HG03064 (cell line): ENCODE measurements around the gene PHLPP2.

Experiments used
- ATAC-seq: cut with Tn5 transposase; IDR thresholded peaks from one replicate; pipeline ENCODE4 v1.9.1; 2021; ENCODE audit warnings: low read depth; ENCODE audit not compliant: unreplicated experiment

The PHLPP2 gene

DNA sequence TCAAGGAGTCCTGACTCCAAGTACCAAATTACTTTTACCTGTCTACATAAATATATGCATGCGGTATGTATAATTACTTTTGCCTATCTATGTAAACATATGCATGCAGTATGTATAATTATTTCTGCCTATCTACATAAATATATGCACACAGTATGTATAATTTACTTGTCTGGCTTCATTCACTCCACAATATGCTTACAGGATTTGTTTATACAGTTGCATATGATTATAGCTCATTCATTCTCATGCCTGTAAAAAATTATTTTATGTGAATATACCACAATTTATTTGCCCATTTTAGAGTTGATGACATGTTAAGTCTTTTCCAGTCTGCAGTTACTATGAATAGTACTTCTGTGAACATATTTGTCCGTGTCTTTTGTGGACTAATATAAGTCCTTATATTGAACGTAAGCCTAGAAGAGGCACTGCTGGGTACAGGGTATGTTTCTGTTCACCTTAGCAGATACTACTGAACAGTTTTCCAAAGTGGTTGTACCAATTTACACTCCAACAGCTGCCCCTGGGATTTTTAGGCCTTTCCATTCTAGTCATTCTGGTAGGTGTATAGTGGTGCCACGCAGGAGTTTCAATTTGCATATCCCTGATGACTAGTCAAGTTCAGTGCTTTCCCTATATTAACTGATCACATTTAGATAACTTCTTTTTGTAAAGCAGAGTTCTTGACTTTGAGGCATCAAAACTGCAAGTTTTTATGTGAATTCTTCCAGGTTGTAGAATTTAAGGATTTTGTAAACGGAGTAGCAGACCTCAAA is 51.5 kb downstream of the PHLPP2 start:
- ATAC-seq: no peak

- no peak for ATAC-seq
Observed at GRCh38 chr16:71672125-71672524, 52.4 kb downstream of the PHLPP2 start.

DNA sequence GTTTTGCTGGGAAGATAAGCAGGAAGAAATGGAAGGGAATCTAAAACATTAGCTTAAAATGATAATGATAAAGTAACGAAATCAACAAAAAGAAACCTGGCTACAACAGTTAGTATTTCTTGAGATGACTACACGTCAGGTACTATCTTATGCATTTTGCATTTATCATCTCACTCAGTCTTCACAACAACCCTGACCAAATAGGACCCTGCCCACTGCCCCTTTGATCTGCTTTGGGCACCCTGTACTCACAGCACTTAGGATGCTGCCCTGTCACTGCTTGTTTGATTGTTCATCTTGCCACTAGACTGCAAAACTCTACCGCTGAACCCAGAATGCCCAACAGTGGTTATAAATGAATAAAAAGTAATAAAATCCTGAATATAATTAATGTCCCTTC is 53.3 kb downstream of the PHLPP2 start:
- ATAC-seq: no peak

GRCh38 chr16:71670537-71670936 is 54.0 kb downstream of the PHLPP2 start:
- ATAC-seq: no peak

DNA sequence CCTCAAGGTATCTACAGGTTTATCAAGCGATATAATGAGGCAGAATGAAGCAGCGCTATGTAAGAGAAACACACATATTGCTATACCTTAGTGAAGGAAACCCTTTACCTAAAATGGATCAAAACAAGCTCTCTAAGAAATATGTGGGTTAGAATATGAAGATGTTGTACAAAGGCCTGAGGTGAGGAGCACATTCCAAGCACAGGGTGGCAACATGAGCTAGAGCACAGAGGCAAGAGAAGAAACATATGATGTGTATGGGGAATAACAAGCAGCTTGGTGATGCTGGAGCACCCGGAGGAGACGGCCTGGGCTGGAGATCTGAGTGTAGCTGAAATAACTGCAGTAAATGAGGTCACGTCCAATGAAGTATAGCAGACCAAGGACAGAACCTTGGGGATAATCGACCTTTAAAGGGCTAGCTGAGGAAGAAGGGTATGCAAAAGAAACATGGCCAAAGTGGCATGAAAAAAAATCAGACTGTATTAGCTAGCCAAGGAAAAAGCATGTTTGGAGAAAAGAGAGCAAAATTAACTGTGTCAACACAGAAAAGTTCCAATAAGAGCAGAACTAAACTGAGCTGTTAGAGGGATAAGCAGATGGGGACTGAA is 54.5 kb downstream of the PHLPP2 start:
- ATAC-seq: no peak

DNA sequence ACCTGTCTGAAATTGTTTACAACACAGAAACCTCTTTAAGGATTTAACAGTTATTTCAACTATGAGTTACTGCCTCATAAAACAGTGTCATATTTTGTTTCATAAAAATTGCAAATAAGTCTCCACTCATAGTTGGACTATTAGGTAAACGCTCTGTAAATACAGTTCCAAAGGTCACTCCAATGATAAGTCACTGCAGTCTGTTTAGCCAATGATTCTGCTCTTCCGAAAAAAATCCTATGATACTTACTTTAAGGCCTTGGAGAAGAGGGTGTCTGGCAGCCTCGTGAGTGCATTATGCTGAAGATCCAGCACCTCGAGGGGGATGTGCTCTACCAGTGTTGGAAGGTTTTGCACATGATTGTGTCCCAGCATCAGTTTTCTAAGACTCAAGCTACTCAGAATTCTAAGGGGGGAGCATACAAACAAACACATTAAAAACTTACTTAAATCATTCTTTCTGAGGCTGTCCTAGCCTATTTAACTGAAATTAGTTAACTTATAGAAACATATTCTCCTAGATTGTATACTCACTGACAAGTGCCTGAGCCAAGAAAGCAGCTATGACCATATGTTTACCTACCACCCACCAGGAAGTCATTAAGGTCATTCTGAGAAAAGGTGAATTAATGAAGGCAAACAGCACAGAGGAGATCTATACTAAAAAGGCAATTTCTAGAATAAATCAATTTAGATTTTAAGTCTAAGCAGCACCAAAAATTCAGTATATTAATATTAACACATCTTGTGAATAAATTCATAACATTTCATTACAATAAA is 57.4 kb downstream of the PHLPP2 start:
- no peak for ATAC-seq

DNA sequence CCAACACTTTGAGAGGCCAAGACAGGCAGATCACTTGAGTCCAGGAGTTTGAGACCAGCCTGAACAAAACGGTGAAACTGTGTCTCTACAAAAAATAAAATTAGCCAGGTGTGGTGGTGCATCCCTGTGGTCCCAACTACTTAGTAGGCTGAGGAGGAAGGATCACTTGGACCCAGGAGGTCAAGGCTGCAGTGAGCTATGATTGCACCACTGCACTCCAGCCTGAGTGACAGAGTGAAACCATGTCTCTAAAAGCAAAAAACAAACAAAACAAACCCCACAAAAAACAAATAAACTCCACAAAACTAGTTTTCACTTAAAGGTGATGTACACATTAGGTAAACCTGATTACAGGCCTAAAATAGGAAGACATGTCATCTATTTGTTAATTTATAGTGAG is 58.2 kb downstream of the PHLPP2 start:
- ATAC-seq: no peak

- no peak for ATAC-seq
Observed at GRCh38 chr16:71659471-71659870, 65.0 kb downstream of the PHLPP2 start.

GRCh38 chr16:71658771-71659170 is 65.7 kb downstream of the PHLPP2 start:
- no peak for ATAC-seq

DNA sequence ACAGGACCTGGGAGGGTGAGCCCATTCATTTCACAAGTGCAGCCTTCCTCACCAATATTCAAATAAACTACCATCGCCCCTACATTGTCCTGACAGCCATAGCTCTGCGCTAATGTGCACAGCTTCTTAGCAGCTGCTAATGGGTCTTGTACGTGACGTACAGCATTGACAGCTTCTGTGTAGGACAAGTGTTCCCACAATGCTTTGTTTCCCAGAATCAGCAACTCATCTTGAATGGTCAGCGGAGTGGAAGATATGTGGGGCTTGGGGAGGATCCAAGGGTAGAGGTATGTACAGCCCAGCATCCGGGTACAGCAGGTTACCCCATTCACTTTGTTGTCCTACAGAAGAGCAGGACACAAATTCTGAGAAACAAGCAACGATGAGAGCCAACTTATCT is 74.8 kb downstream of the PHLPP2 start:
- no peak for ATAC-seq

- no peak for ATAC-seq
Observed at GRCh38 chr16:71648921-71649320, 75.6 kb downstream of the PHLPP2 start.

- no peak for ATAC-seq
Observed at GRCh38 chr16:71648162-71648561, 76.3 kb downstream of the PHLPP2 start.

DNA sequence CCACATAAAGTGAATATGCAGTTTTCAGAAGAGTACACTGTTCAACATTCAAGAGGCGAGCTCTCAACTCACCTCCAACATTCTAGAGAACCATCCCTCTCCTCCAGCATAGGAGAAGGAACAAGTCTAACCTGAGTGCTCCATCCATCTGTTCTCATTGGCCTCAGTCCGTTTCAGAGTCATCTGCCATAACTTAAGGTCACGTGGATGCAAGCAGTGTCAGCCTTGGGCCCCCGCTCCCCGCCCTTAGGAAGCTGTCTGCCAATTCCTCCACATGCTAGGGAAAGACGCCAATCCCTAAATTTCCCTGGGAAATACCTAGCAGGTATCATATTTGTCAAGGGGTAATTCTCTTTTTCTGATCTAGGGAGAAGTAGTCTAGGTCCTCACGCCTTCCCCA is 77.1 kb downstream of the PHLPP2 start:
- ATAC-seq: no peak

- no peak for ATAC-seq
Observed at GRCh38 chr16:71645450-71645849, 79.1 kb downstream of the PHLPP2 start.

- ATAC-seq: no peak
Observed at GRCh38 chr16:71637398-71637797, 87.1 kb downstream of the PHLPP2 start.

DNA sequence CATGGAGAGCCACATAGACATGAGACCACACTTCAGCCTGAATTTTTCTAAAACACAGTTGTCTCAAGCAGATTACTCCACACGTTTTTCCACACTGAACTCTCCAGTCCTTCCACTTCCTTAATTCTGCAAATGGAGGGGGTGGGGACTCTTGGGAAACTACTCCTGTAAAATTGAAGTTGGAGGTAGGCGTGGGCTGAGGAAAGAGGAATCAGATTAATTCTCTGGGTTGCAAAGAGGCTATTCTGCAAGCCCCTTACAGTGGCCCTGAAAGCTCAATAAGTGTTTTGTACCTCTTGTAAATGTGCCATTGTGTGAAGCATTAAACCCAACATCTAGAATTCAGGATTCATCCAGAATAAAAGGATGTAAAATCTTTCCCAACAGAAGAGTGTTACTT is 88.9 kb downstream of the PHLPP2 start:
- ATAC-seq: no peak

- ATAC-seq: no peak
Observed at GRCh38 chr16:71631776-71632175, 92.7 kb downstream of the PHLPP2 start.

DNA sequence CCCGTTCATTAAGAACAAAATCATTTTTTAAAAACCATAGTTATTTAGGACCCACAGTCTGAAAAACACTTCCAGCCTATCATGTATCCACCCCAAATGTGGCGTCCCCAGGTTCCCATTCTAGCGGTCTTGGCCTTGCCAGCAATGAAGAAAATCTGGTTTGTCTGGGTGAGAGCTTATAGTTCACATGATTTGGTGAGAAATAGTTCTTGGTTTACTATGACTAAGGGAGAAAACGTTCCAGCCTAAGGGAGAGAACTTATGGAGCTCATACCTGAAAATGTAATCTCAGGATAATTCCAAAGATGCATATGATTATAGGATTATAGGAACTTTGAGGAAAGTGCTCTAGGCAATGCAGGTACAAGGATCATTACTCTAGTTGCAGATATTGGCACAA is 93.7 kb downstream of the PHLPP2 start:
- ATAC-seq: no peak

DNA sequence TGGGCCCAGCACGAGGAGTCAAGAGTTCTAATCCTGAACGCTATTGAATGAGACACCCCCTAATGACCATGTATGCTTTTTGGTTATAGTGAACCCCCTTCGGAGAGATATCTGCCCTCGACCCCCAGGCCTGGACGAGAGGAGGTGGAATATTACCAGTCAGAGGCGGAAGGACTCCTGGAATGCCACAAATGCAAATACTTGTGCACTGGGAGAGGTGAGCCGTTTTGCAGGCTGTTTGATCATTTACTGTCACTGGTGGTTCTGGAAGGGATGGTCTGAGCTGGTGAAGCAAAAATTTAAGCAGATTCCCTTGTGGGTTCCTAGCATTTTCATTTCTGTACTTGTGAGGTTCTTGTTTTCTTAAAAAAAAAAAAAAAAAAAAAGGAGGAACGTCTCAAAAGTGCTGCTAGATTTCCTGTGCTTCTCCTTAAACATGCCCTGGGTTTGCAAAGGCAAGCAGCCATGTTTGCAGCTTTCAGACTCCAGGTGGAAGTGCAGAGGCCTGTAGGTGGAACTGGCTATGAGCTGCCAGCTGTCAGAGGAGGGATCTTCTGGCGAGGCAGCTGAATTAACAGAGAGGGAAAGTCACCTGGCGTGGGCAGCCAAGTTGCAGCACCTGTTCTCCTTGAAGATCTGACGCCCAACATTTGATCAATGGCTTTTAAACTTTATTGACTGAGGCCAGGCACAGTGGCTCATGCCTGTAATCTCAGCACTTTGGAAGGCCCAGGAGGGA is 95.1 kb downstream of the PHLPP2 start:
- ATAC-seq: no peak

GRCh38 chr16:71628810-71629209 is 95.7 kb downstream of the PHLPP2 start:
- ATAC-seq: no peak

GRCh38 chr16:71627731-71628181 is 96.7 kb downstream of the PHLPP2 start:
- no peak for ATAC-seq
